K562 (cell line): ENCODE results near the gene PLTP.

Source experiments
- BRD4 ChIP-seq: fragments of 200-600 bp; sonication (generic); IDR thresholded peaks from 2 replicates; pipeline ENCODE4 v1.6.1; 2017; ENCODE audit warnings: inconsistent platforms
- HDAC6 ChIP-seq: IDR thresholded peaks from 2 replicates; pipeline ENCODE4 v1.6.1; 2012; ENCODE audit warnings: low read depth, mild to moderate bottlenecking, control low read depth, inconsistent platforms, low read length, moderate library complexity
- L3MBTL2 ChIP-seq: fragments of 450-650 bp; IDR thresholded peaks from 2 replicates; pipeline ENCODE4 v1.6.1; 2016; ENCODE audit warnings: mild to moderate bottlenecking, moderate library complexity
- MAFK ChIP-seq: IDR thresholded peaks from 2 replicates; pipeline ENCODE4 v1.6.1; 2011; ENCODE audit warnings: low read length, improper control_type of control experiment

GRCh38 chr20:45850238-45850637, 61.7 kb downstream of the PLTP start:
- no peak for TF ChIP-seq BRD4
- TF ChIP-seq HDAC6 = no peak
- TF ChIP-seq MAFK = no peak
- no peak for TF ChIP-seq L3MBTL2
